Activated CD4-positive, alpha-beta T cell treated with anti-CD3 and anti-CD28 coated beads, Interleukin-2, amount 50 U/mL, for 16 hours (primary cell): ENCODE data around the gene TIMM29.
"Not testable (repeated sequence)": the region's sequence is repeated elsewhere in the genome, so short reads cannot be mapped to it uniquely, and the experiment has no call there.

Experiments used
- DNase-seq: peaks from one replicate; pipeline ENCODE4 v3.0.0-alpha.2; 2020

TIMM29 gene

DNA sequence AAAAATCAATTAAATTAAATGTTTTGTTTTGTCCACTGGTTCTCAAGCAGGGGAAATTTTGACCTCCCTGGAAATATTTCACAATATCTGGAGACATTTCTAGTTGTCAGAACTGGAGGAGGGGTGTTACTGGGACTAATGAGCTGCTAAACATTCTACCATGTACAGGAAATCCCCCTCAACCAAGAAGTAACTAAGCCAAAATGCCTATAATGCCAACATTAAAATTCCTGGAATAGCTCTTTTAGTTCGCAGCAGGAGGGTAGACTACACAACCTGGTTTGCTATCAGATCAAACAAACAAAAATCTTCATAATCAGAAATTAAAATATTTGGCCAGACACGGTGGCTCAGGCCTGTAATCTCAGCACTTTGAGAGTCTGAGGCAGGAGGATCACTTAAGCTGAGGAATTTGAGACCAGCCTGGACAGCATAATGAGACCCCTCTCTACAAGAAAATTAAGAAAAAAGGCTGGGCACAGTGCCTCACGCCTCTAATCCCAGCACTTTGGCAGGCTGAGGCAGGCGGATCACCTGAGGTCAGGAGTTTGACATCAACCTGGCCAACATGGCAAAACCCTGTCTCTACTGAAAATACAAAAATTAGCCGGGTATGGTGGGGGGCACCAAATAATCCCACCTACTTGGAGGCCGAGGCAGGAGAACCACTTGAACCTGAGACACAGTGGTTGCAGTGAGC lies 18.5 kb downstream of the TIMM29 start:
- no peak for DNase-seq

DNA sequence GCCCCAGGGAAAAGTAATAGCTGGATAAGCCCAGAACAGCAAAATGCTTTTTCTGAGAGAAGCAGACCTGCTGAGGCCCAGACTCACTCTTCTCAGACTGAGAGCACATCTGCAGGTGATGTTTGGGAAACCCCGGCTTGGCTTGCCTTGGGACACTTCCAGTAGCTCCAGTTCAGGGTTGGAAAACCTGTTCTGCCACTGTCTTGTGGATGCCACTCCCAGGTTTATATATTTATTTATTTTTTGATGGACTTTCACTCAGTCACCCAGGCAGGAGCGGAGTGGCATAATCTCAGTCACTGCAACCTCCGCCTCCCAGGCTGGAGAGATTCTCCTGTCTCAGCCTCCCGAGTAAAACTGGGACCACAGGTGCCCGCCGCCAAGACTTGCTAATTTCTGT lies 24.2 kb downstream of the TIMM29 start:
- no peak for DNase-seq

DNA sequence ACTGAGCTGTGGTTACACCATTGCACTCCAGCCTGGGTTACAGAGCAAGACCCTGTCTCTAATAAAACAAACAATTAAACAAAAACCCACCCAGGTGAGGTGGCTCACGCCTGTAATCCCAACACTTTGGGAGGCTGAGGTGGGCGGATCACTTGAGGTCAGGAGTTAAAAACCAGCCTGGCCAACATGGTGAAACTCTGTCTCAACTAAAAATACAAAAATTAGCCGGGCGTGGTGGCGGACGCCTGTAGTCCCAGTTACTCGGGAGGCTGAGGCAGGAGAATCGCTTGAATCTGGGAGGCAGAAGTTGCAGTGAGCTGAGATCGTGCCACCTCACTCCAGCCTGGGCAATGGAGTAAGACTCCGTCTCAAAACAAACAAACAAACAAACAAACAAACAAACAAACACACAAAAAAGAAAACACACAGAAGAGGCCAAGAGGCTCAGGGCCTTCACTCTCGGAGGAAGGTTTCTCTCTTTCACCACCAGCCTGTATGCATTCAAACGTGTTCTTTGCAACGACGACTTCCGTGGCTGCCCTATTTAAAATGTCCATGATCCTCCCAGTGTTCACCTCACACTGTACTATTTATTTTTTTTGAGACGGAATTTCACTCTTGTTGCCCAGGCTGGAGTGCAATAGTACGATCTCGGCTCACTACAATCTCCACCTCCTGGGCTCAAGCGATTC lies 30.8 kb downstream of the TIMM29 start:
- not testable (repeated sequence) for DNase-seq

DNA sequence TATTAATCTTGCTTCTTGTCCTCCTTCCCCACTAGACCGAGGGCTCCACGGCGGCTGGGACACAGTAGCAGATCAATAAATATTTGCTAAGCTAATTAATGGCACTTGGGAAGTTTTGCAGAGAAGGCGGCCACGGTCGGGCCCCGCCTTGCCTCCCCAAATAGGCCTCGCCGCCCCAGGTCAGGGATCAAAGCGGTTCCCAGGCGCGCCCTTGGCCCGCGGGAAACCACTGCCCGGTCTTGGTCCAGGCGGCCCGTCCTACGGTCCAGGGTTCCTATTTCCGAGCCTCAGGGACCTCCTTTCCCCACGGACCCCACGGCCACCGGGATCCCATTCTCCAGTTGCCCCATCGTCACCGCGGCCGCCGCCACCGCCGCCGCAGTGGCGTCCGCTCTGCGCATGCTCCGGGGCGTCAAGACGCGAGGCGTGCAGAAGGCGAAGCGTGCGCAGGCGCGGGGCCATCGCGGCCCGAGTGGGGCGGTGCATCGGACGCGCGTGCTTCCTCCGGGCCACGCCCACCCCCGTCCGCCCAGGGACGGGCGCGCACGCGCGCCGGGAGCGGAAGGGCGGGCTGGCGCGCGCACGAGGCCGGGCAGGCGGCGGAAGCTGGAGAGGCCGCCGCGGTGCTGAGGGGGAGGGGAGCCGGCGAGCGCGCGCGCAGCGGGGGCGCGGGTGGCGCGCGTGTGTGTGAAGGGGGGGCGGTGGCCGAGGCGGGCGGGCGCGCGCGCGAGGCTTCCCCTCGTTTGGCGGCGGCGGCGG lies 31.9 kb downstream of the TIMM29 start, which contains the start of gene SMARCA4:
Gene SMARCA4, plus strand, starts transcription at position 717 of the 759 bp plus-strand sequence. CDS start 23,122 bp downstream, outside the sequence.
- peak; percentile 98 for DNase-seq

DNA sequence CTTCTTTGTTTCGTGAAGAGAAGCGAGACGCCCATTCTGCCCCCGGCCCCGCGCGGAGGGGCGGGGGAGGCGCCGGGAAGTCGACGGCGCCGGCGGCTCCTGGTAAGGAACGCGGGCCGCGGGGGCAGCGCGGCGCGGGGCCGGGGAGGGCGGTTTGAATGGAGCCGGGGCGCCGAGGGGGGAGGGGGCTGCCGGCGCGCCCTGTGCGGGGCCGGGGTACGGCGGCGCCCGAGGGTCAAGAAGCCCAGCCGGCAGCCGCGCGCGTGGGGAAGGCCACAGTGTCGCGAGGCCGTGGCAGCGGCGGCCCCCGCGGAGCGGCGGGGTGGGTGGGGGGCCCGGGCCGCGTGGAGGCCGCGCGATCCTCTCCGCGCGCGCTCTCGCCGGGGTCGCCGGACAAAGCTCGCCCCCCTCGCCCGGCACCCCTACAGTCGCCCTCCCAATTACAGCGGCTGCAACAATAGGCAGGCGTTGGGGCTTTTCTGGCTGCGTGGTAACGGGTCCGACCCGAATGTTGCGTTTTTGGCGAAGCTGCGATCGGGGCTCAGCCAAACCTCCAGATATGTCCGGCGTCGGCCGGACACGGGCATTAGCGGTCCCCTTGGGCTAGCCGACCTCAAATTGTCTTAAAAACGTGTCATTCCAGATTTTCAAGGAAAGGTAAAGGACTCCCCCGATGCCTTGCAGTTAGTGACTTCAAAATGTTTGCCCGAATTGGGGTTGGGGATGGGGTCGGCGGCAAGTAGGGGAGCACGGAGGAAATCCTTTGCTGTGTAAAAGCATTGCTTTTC lies 32.7 kb downstream of the TIMM29 start:
- peak; percentile 27 for DNase-seq

DNA sequence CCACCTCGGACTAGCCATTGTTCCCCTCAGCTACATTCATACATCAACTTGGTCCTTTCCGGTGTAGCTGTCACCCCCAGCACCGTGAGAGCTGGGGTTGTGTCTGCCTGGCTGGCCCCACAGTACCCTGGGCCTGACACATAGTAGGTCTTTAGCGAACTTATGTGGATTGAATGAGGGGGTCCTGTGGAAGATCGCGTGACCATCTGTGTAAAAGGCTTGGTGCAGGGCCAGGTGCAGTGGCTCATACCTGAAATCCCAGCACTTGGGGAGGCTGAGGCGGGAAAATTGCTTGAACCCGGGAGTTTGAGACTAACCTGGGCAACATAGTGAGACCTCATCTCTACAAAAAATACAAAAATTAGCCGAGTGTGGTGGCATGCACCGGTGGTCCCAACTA lies 34.3 kb downstream of the TIMM29 start:
- no peak for DNase-seq

DNA sequence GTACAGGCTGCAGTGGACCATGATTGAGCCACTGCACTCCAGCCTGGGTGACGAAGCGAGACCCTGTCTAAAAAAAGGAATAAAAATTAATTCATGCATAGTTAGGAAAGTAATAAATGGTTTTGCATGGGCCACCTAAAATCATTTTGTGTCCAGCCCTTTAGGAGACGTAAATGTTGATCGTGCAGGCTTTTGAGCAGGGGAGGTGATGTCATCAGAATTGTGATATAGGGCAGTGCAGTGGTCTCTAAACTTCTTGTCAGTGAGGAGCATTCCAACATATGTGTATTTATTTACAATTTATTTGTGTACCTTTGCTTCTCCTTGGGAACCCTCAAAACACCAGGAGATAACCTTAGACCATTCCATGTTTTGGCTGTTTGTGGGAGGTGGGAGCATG lies 35.3 kb downstream of the TIMM29 start:
- no peak for DNase-seq

- no peak for DNase-seq
Observed at GRCh38 chr19:10964903-10965302, 36.3 kb downstream of the TIMM29 start.

DNA sequence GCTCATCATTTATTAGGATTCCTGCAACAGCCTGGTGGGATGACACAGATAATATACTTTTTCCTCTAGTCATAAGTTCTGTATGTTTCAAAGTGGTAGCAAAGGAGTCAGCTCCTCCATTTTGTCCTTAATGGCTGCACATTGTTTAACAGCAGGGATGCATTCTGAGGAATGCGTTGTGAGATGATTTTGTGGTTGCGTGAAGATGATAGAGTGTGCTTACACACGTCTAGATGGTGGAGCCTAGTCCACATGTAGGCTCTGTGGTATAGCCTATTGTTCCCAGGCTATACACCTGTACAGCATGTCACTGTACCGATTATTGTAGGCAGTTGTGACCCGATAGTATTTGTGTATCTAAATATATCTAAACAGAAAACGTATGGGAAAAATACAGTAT lies 36.8 kb downstream of the TIMM29 start:
- DNase-seq, result no peak

- DNase-seq, result no peak
Observed at GRCh38 chr19:10966809-10967208, 38.2 kb downstream of the TIMM29 start.

DNA sequence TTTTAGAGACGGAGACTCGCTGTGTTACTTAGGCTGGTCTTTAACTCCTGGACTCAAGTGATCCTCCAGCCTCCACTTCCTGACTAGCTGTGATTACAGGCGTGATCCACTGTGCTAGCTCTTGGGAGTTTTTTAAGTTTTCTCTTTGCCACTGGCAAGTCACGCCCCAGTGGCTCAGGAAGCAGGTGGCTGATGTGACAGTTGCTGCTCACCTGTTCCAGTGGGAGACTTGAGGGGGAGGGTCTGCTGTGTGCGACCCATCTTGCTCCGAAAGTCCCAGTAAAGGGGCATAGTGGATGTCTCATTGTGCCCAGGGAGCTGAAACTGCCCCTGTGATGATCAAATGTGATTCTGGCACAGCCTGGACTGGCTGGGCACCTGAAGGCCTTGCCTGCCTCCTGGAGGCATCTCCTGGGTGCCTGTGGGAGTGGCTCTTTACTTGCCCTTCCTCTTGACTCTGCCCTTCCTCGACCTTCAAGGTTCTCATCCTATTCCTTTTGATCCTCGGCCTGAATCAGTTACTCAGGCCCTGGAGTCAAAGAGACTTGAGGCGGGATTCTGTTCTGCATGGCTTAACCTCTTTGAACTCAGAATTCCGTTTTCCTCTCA lies 40.0 kb downstream of the TIMM29 start:
- DNase-seq, result no peak

DNA sequence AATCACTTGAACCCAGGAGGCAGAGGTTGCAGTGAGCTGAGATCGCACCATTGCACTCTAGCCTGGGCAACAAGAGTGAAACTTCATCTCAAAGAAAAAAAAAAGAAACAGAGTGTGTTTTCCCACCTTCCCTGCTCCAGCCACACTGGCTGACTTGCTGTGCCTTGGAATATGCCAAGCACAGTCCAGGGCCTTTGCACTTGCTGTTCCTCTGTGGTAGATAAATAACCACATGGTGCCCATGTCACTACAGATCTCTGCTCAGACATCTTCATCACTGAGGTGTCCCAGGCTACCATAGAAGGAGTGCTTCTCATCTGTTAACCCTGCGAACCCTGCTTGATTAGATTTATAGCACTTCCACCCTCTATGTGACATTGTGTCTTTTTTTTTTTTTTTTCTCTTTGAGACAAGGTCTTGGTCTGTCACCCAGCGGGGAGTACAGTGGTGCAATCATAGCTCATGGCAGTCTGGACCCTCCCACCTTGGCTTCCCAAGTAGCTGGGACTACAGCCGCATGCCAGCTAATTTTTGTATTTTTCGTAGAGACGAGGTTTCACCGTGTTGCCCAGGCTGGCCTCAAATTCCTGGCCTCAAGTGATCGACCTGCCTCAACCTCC lies 42.6 kb downstream of the TIMM29 start:
- no peak for DNase-seq

DNA sequence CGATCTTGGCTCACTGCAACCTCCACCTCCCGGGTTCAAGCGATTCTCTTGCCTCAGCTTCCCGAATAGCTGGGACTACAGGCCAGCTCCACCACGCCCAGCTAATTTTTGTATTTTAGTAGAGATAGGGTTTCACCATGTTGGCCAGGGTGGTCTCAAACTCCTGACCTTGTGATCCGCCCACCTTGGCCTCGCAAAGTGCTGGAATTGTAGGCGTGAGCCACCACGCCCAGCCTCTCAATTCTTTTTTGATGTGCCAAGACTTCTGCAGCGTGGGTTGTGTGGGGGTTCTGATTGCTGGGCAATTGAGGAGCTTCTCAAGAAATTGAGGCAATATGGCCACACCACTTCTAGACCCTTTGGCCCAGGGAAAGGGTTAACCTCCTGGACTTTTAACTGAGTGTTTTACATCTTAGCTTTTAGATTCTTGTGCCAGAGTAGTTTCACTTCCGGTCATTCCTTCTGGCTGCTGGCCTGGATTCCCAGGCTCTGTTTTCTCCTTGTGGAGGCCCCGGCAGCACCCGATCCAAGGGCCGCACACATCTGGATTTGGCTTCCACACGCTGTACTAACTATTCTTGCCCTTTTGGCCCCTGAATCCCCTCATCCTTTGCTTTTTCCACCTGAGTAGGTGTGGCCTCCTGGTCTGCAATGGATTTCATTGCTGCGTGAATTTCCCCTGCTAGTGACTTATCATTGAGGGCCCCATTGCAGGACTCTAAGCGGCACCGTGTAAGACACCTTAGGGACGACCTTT lies 46.9 kb downstream of the TIMM29 start:
- DNase-seq, result no peak

GRCh38 chr19:10976131-10976892 lies 47.7 kb downstream of the TIMM29 start:
- no peak for DNase-seq

- DNase-seq, result no peak
Observed at GRCh38 chr19:10977742-10978092, 49.1 kb downstream of the TIMM29 start.
